HepG2 (cell line): Measurements from ENCODE around the gene ST3GAL2. TPM values are rescaled to one million over a fixed set of nuclear protein-coding genes. Genes with fewer than 3 reads are reported as not detected.

Experiments used
- AGO2 ChIP-seq: fragments of 200-400 bp; formaldehyde crosslinking; optimal IDR thresholded peaks from 2 replicates; pipeline ENCODE3; 2017; ENCODE audit warnings: mild to moderate bottlenecking, low read depth, low read length, moderate library complexity
- CBX1 ChIP-seq: IDR thresholded peaks from one replicate; pipeline ENCODE4 v1.6.1; 2016; ENCODE audit warnings: antibody characterized with exemption, low read depth
- CBX2 ChIP-seq, 2 experiments: fragments of 200-600 bp in 1 of 2; sonication (generic); formaldehyde crosslinking in 1 of 2; IDR thresholded peaks; 2 replicates each; pipeline versions ENCODE4 v1.7.0 to v1.8.1; 2018 to 2022; ENCODE audit warnings: low read depth in 2 of 2, low read length in 1 of 2, mild to moderate bottlenecking in 1 of 2, missing genetic modification reagents in 1 of 2
- JARID2 ChIP-seq: sonication (generic); formaldehyde crosslinking; IDR thresholded peaks from 2 replicates; pipeline ENCODE4 v1.8.1; 2023; ENCODE audit warnings: missing genetic modification reagents, inconsistent platforms; ENCODE audit not compliant: insufficient replicate concordance
- NKX3-1 ChIP-seq: sonication (generic); formaldehyde crosslinking; IDR thresholded peaks from 2 replicates; pipeline ENCODE4 v1.5.0; 2020; ENCODE audit warnings: missing genetic modification reagents
- ONECUT2 ChIP-seq: sonication (generic); formaldehyde crosslinking; IDR thresholded peaks from 2 replicates; pipeline ENCODE4 v1.4.0; 2020; ENCODE audit warnings: missing genetic modification reagents
- RFX5 ChIP-seq: IDR thresholded peaks from 2 replicates; pipeline ENCODE4 v1.6.1; 2011; ENCODE audit warnings: low read depth, low read length, improper control_type of control experiment
- ZNF264 ChIP-seq: sonication (generic); formaldehyde crosslinking; IDR thresholded peaks from 2 replicates; pipeline ENCODE4 v1.4.0; 2020; ENCODE audit warnings: missing genetic modification reagents
- ZNF768 ChIP-seq: sonication (generic); formaldehyde crosslinking; IDR thresholded peaks from 2 replicates; pipeline ENCODE4 v1.4.0; 2020; ENCODE audit warnings: missing genetic modification reagents
- polyA plus RNA-seq, 8 experiments: library from polyadenylated mRNA; depleted of rRNA in 3 of 8; stranded (reverse) in 7 of 8; unstranded in 1 of 8; fragments of >200 nt; fragmentation: Illumina TruSeq in 4 of 8; extraction: Trizol in 4 of 8; gene quantifications; 2 replicates each; pipeline versions ENCODE4 v1.2.1 to v1.2.3, GENCODE V29; 2011 to 2016; ENCODE audit warnings: low read depth in 4 of 8, missing spikeins in 1 of 8, mixed read lengths in 1 of 8; ENCODE audit not compliant: insufficient read depth in 1 of 8
- total RNA-seq, 5 experiments: library from RNA; depleted of rRNA; stranded (reverse); fragments of >200 nt; fragmentation: Illumina TruSeq; extraction: Trizol; gene quantifications; 2 replicates each; pipeline ENCODE4 v1.2.3, GENCODE V29; 2016; ENCODE audit warnings: low read depth in 1 of 5
- TF ChIP-seq, protein P1 (sequence below): sonication (generic); formaldehyde crosslinking; IDR thresholded peaks from 2 replicates; pipeline ENCODE4 v1.5.1; 2020; ENCODE audit warnings: mild to moderate bottlenecking, missing genetic modification reagents, borderline replicate concordance
- TF ChIP-seq, protein P2 (sequence below), 2 experiments: fragments of 450-650 bp in 1 of 2; sonication (generic) in 1 of 2; formaldehyde crosslinking in 1 of 2; IDR thresholded peaks; 2 replicates each; pipeline versions ENCODE4 v1.6.1 to v1.8.0; 2016 to 2022; ENCODE audit warnings: antibody characterized with exemption in 1 of 2, mild to moderate bottlenecking in 1 of 2, missing genetic modification reagents in 1 of 2
- TF ChIP-seq, protein P3 (sequence below): sonication (generic); formaldehyde crosslinking; IDR thresholded peaks from 2 replicates; pipeline ENCODE4 v1.4.0; 2020; ENCODE audit warnings: low read depth, mild to moderate bottlenecking, missing genetic modification reagents

ST3GAL2 gene
- total and polyA plus RNA-seq, 2 of the 13 experiments (the other 11 are each of a cell fraction or from before 2014, with no cell fraction given) = 16.3 to 24.9 TPM

DNA sequence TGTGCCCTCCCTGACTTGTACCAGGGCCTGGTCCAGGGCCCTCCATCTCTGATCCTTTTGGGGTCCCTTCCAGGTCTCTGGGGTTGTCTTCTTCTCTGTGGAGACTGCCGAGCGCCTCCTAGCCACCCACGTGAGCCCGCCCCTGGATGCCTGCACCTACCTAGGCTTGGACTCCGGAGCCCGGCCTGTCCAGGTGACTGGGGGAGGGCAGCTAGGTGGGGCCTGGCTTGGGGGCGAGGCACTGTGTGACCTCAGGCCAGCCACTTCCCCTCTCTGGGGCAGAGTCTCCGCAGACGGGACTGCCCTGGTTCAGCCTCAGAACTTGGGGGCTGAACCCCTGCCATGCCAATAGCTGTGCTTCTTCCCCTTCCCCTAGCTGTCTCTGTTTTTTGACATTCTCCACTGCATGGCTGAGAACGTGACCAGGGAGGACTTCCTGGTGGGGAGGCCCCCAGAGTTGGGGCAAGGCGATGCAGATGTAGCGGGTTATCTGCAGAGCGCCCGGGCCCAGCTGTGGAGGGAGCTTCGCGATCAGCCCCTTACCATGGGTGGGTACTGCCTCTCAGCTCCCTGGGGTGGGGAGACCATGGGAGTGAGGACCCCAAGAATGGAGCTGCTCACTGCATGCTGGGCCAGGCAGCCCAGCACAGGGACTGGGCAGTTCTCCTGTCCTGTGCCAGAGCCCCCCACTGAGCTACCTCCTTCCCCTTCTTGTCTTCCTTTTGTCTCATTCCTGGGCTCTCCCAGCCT lies 30.1 kb upstream of the ST3GAL2 start (continued):
- TF ChIP-seq, protein P1, sequence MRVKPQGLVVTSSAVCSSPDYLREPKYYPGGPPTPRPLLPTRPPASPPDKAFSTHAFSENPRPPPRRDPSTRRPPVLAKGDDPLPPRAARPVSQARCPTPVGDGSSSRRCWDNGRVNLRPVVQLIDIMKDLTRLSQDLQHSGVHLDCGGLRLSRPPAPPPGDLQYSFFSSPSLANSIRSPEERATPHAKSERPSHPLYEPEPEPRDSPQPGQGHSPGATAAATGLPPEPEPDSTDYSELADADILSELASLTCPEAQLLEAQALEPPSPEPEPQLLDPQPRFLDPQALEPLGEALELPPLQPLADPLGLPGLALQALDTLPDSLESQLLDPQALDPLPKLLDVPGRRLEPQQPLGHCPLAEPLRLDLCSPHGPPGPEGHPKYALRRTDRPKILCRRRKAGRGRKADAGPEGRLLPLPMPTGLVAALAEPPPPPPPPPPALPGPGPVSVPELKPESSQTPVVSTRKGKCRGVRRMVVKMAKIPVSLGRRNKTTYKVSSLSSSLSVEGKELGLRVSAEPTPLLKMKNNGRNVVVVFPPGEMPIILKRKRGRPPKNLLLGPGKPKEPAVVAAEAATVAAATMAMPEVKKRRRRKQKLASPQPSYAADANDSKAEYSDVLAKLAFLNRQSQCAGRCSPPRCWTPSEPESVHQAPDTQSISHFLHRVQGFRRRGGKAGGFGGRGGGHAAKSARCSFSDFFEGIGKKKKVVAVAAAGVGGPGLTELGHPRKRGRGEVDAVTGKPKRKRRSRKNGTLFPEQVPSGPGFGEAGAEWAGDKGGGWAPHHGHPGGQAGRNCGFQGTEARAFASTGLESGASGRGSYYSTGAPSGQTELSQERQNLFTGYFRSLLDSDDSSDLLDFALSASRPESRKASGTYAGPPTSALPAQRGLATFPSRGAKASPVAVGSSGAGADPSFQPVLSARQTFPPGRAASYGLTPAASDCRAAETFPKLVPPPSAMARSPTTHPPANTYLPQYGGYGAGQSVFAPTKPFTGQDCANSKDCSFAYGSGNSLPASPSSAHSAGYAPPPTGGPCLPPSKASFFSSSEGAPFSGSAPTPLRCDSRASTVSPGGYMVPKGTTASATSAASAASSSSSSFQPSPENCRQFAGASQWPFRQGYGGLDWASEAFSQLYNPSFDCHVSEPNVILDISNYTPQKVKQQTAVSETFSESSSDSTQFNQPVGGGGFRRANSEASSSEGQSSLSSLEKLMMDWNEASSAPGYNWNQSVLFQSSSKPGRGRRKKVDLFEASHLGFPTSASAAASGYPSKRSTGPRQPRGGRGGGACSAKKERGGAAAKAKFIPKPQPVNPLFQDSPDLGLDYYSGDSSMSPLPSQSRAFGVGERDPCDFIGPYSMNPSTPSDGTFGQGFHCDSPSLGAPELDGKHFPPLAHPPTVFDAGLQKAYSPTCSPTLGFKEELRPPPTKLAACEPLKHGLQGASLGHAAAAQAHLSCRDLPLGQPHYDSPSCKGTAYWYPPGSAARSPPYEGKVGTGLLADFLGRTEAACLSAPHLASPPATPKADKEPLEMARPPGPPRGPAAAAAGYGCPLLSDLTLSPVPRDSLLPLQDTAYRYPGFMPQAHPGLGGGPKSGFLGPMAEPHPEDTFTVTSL = no peak
- TF ChIP-seq ONECUT2 (no peak), ZNF264 (CRISPR knock-in tag) (no peak), CBX2 (IDR thresholded peaks at IDR 0.05; ENCODE audit: low read depth, low read length) (no peak), CBX2 (CRISPR knock-in tag; IDR thresholded peaks at IDR 0.05; ENCODE audit: low read depth) (no peak), JARID2 (CRISPR knock-in tag) (no peak), ZNF768 (CRISPR knock-in tag) (peak; percentile 95), NKX3-1 (no peak), AGO2 (peak; percentile 47), CBX1 (no peak), RFX5 (no peak)
- TF ChIP-seq, protein P2, sequence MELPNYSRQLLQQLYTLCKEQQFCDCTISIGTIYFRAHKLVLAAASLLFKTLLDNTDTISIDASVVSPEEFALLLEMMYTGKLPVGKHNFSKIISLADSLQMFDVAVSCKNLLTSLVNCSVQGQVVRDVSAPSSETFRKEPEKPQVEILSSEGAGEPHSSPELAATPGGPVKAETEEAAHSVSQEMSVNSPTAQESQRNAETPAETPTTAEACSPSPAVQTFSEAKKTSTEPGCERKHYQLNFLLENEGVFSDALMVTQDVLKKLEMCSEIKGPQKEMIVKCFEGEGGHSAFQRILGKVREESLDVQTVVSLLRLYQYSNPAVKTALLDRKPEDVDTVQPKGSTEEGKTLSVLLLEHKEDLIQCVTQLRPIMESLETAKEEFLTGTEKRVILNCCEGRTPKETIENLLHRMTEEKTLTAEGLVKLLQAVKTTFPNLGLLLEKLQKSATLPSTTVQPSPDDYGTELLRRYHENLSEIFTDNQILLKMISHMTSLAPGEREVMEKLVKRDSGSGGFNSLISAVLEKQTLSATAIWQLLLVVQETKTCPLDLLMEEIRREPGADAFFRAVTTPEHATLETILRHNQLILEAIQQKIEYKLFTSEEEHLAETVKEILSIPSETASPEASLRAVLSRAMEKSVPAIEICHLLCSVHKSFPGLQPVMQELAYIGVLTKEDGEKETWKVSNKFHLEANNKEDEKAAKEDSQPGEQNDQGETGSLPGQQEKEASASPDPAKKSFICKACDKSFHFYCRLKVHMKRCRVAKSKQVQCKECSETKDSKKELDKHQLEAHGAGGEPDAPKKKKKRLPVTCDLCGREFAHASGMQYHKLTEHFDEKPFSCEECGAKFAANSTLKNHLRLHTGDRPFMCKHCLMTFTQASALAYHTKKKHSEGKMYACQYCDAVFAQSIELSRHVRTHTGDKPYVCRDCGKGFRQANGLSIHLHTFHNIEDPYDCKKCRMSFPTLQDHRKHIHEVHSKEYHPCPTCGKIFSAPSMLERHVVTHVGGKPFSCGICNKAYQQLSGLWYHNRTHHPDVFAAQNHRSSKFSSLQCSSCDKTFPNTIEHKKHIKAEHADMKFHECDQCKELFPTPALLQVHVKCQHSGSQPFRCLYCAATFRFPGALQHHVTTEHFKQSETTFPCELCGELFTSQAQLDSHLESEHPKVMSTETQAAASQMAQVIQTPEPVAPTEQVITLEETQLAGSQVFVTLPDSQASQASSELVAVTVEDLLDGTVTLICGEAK (IDR thresholded peaks at IDR 0.05) = no peak
- TF ChIP-seq, protein P2 (CRISPR knock-in tag; IDR thresholded peaks at IDR 0.05) = 0 out of 2 replicates have a peak, but pooled peaks have one; percentile 25
- TF ChIP-seq, protein P3, sequence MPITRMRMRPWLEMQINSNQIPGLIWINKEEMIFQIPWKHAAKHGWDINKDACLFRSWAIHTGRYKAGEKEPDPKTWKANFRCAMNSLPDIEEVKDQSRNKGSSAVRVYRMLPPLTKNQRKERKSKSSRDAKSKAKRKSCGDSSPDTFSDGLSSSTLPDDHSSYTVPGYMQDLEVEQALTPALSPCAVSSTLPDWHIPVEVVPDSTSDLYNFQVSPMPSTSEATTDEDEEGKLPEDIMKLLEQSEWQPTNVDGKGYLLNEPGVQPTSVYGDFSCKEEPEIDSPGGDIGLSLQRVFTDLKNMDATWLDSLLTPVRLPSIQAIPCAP (CRISPR knock-in tag) = no peak
